ENCODE results near the gene PRDM15.

The PRDM15 gene

DNA sequence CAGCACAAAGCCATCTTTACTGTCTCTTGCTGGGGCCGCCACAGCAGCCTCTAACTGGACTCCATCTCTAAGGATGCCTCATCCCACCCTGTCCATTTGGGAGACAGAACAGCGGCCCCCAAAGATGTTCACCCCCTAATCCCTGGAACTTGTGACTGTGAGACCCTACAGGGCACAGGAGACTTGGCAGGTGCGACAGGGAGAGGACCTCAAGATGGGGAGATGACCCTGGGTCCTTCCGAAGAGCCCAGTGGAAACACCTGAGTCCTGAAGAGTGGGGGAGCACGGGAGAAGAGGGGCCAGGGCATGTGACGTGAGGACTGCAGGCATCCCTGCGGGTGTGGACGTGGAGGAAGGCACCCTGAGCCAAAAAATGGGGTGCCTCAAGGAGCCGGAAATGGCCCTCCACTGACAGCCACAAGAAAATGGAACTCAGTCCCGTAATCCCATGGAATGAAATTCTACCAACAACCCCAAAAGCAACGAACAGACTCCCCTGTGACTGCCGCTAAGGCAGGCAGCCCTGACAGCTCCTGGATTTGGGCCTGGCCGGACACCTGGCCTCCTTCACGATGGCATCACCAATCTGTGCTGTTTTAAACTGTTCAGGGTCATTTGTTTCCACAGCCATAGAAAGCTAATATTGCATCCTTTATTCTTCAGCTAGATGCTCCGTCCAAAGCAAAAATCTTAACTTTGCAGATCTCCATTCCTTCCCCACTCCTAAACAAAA is 40.7 kb upstream of the PRDM15 start:
- no peak for DNase-seq (ENCODE audit: low read depth)
- TF ChIP-seq, protein P1, sequence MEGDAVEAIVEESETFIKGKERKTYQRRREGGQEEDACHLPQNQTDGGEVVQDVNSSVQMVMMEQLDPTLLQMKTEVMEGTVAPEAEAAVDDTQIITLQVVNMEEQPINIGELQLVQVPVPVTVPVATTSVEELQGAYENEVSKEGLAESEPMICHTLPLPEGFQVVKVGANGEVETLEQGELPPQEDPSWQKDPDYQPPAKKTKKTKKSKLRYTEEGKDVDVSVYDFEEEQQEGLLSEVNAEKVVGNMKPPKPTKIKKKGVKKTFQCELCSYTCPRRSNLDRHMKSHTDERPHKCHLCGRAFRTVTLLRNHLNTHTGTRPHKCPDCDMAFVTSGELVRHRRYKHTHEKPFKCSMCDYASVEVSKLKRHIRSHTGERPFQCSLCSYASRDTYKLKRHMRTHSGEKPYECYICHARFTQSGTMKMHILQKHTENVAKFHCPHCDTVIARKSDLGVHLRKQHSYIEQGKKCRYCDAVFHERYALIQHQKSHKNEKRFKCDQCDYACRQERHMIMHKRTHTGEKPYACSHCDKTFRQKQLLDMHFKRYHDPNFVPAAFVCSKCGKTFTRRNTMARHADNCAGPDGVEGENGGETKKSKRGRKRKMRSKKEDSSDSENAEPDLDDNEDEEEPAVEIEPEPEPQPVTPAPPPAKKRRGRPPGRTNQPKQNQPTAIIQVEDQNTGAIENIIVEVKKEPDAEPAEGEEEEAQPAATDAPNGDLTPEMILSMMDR (IDR thresholded peaks at IDR 0.05; ENCODE audit: control insufficient read depth, insufficient read depth, low read depth, low read length, missing control alignments), result no peak
- H3K4me3 ChIP-seq (ENCODE audit: control insufficient read depth, low read depth, low read length), result no peak overlapping the region

DNA sequence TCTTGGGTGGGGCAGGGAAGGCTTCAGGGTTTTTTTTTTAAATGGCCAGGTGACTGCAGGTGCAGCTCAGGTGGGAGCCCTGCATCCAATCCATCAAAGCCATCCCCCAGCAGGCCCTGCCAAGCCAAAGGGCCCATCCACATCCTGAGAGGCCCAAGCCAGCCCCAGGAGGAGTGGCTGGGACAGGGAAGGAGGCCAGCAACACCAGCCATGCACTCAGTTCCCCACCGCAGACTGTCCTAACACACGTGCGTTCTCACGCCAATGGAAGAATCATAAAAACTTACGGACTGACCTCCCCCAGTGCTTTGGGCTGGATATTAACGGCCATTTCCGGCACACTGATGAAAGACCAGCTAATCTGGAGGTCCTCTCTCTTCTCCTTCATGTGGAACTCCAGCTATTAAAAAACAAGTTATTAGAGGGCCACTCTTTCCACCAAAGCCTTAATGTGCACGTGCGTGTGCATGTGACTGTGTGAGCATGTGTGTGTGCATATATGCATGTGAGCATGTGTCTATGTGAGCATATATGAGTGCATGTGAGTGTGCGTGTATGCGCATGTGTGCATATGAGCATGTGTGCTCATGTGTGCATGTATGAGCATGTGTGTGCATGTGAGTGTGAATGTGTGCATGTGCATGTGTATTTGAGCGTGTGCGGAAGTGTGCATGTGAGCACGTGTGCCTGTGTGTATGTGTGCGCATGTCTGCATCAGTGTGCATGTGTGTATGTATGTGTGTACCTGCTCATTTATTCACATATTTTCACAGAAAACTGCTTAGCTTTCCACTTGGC is 39.6 kb upstream of the PRDM15 start:
- H3K4me3 ChIP-seq (ENCODE audit: control insufficient read depth, low read depth, low read length), result no peak overlapping the region
- TF ChIP-seq, protein P1 (IDR thresholded peaks at IDR 0.05; ENCODE audit: control insufficient read depth, insufficient read depth, low read depth, low read length, missing control alignments), result no peak
- no peak for DNase-seq (ENCODE audit: low read depth)

DNA sequence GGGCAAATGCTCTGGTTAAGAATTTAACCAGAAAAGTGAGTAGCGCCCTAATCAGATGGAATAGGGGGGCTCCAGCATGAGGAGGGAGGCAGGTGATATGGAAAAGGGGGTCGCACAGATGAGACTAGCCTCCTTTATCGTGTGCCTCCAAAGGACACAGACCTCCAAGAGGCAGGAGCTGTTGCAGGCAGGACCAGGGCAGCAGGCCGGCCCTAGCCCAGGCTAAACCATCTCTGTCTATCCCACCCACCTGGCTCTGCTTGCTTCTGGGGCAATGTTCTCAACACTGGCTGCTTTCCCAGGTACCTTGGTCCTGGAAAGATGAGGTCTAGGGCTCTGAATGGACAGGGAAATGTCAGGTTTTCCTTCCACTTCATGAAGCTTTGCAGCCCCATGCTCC is 38.4 kb upstream of the PRDM15 start:
- DNase-seq (ENCODE audit: low read depth), result no peak
- TF ChIP-seq, protein P1 (IDR thresholded peaks at IDR 0.05; ENCODE audit: control insufficient read depth, insufficient read depth, low read depth, low read length, missing control alignments), result no peak
- no peak overlapping the region for H3K4me3 ChIP-seq (ENCODE audit: control insufficient read depth, low read depth, low read length)

DNA sequence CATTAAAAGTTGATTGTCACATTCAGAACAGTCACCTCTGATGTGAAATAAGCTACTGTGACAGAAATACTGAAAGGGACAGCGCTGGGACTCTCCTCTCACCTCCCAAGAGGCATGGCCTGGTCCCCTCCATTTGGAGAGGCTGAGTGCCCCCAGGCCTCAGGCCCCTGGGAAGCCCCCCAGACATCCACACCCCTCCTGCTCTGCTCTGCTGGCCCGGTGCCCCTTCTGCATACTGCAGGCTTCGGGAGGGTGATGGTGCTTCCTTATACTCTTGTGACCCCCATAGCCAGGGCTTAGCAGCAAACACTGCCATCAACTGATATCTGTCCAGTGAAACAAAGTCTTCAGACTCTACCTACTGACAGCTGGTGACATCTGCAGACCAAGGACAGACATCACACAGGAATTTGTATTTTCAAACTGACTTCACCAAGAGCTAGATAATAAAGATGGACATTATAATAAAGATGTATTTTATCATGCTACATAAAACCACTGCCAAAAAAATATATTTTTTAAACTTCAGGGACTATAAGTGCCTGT is 37.8 kb upstream of the PRDM15 start:
- TF ChIP-seq, protein P1 (IDR thresholded peaks at IDR 0.05; ENCODE audit: control insufficient read depth, insufficient read depth, low read depth, low read length, missing control alignments), result no peak
- DNase-seq (ENCODE audit: low read depth), result no peak
- no peak overlapping the region for H3K4me3 ChIP-seq (ENCODE audit: control insufficient read depth, low read depth, low read length)

DNA sequence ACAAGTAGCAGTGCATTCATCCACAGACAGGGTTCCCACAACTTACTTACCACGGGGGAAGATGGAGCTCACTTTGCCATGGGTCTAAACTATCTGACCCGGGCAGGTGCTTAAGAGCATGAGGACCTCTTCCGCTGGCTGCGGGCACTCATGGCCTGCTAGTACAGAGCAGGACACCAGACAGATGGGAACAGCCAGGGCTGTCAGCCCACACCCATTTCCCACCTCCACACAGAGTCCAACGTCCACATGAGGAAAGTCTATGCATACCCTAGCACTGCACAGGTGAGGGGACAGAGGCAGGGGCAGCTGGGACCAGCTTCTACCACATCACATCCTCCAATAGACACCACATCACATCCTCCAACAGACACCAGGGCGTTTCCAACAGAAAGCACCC is 35.8 kb upstream of the PRDM15 start:
- TF ChIP-seq, protein P1 (IDR thresholded peaks at IDR 0.05; ENCODE audit: control insufficient read depth, insufficient read depth, low read depth, low read length, missing control alignments), result no peak
- no peak for DNase-seq (ENCODE audit: low read depth)
- H3K4me3 ChIP-seq (ENCODE audit: control insufficient read depth, low read depth, low read length), result no peak overlapping the region

DNA sequence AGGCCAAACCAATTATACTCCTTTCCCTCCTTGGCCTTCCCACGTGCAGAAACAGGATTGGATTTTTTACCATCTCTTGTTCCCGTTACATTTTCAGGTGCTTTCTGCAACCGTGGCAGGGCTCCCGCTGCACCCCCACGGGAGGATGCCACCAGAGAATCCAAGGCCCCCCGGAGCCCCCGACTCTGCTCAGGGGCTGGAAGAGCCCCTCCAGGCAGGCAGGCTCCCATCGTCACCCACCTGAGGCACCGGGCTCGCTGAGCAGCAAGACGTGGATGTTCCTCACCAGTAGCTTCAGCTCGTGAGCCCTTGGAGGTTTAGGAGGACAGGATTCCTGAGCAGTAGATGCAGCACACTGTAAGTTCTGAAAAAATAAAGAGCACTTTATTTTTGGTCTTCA is 35.2 kb upstream of the PRDM15 start:
- no peak overlapping the region for H3K4me3 ChIP-seq (ENCODE audit: control insufficient read depth, low read depth, low read length)
- TF ChIP-seq, protein P1 (IDR thresholded peaks at IDR 0.05; ENCODE audit: control insufficient read depth, insufficient read depth, low read depth, low read length, missing control alignments), result no peak
- DNase-seq (ENCODE audit: low read depth), result no peak
